Measurements from ENCODE around the gene HDGF. TPM values are rescaled to one million over a fixed set of nuclear protein-coding genes. Genes with fewer than 3 reads are reported as not detected.

Gene HDGF
- total RNA-seq, 4 donors from 2014 or later, result 210 to 233 (median 222) TPM

DNA sequence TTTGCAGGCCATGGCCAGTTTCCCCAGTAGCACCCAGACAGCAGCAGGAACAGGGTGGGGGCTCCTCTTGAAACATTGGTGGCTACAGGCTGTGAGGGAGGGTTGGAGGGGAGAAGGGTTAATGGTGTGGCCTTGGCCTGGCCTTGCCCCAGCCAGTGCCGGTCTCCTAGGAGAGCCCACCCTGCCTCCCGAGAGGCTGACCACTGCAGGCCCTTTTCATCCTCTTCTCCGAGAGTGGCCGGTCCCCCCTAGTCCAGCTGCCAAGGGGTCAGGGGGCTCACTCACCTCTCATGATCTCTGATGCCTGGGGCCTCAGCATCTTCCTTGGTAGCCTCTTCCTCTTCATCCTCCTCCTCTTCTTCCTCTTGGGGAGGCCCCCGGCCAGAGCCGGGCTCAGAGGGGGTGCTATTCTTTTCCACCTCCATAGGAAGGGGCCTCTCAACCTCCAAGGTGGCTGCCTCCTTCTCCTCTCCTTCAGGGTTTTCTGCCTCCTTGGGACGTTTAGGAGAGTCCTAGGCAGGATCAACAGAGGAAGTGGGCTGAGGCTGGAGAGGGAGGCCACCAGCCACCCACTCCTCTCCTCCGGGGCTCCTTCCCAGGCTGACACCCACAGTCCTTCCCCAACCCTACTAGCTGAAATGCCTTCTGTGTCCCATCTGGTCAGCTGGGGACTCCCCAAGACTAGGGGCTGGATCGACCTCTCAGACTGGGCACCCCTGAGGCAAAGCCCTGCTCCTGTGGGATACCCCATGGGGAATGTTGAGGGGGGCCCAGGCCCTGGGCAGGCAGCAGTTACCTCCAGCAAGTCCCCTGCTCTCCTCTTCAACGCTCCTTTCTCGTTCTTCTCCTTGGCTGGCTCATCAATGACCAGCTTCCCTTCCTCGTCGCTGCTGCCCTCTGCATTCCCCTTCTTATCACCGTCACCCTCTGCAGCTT is 7.8 kb downstream of the HDGF start:
- H3K4me3 ChIP-seq (ENCODE audit: low read depth, poor library complexity, severe bottlenecking), result no peak overlapping the region
- TF ChIP-seq, protein P1, sequence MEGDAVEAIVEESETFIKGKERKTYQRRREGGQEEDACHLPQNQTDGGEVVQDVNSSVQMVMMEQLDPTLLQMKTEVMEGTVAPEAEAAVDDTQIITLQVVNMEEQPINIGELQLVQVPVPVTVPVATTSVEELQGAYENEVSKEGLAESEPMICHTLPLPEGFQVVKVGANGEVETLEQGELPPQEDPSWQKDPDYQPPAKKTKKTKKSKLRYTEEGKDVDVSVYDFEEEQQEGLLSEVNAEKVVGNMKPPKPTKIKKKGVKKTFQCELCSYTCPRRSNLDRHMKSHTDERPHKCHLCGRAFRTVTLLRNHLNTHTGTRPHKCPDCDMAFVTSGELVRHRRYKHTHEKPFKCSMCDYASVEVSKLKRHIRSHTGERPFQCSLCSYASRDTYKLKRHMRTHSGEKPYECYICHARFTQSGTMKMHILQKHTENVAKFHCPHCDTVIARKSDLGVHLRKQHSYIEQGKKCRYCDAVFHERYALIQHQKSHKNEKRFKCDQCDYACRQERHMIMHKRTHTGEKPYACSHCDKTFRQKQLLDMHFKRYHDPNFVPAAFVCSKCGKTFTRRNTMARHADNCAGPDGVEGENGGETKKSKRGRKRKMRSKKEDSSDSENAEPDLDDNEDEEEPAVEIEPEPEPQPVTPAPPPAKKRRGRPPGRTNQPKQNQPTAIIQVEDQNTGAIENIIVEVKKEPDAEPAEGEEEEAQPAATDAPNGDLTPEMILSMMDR (IDR thresholded peaks at IDR 0.05), result no peak
- TF ChIP-seq POLR2A (IDR thresholded peaks at IDR 0.05), result no peak
- 82 to 84% methylated on average over 14 of the region's 14 CpGs for WGBS, 2 donors
- DNase-seq (ENCODE audit: low spot score in 2 of 2), result no peak
- intact Hi-C loops (cut with DNase I; ENCODE audit: low total_unique reads), result no loop called here

DNA sequence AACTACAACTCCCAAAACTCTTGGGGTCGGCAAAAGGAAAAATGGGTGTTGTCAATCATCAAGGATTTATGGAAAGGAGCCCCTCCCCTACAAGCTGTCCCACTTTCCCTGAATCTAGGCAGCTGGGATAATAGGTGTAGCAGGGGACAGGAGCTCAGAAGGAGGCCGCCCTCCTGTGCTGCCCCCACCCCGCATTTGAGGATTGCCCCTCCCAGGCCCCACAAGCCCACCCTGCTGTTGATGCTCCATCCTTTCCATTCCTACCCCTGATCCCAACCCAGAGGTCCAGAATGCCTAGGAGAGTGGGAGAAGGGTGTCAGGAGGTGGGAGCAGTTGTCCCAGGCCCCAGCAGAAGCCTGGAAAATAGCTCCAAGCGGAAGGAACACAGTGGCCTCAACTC is 8.7 kb downstream of the HDGF start:
- intact Hi-C loops (cut with DNase I; ENCODE audit: low total_unique reads), result no loop called here
- no peak for DNase-seq (ENCODE audit: low spot score in 2 of 2)
- 91 to 92% methylated on average over 4 of the region's 4 CpGs for WGBS, 2 donors
- H3K4me3 ChIP-seq (ENCODE audit: low read depth, poor library complexity, severe bottlenecking), result no peak overlapping the region
- TF ChIP-seq, protein P1 (IDR thresholded peaks at IDR 0.05), result no peak
- TF ChIP-seq POLR2A (IDR thresholded peaks at IDR 0.05), result no peak

GRCh38 chr1:156742017-156742416 is 9.5 kb downstream of the HDGF start:
- intact Hi-C loops (cut with DNase I; ENCODE audit: low total_unique reads), result no loop called here
- 72 to 82% methylated on average over 3 of the region's 3 CpGs for WGBS, 2 donors
- TF ChIP-seq POLR2A (IDR thresholded peaks at IDR 0.05), result no peak
- TF ChIP-seq, protein P1 (IDR thresholded peaks at IDR 0.05), result no peak
- H3K4me3 ChIP-seq (ENCODE audit: low read depth, poor library complexity, severe bottlenecking), result no peak overlapping the region
- no peak for DNase-seq (ENCODE audit: low spot score in 2 of 2)

DNA sequence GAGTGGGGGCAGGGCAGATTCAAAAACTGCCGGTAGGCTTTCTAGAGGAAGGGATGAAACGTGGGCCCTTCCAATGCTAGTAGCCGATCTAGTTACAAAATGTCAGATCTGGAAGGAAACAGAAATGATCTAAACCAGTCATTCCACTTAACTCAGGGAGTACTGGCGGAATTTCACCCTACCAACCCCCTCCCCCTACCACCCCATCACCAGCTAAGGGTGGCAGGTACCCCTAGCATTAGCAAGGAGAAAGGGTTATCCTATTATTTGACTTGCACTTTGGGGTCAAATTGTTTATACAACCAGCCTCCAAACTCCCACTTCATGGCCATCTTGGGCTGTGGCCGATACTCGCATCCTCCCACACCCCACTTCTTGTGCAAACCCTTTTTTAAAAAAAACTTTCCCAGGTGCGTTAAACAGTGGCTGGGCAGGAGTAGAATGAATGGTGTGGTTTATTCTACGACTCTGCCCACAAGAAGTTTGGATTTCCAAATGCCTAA is 9.9 kb downstream of the HDGF start:
- TF ChIP-seq, protein P1 (IDR thresholded peaks at IDR 0.05), result no peak
- no peak for TF ChIP-seq POLR2A (IDR thresholded peaks at IDR 0.05)
- 49 to 51% methylated on average over 8 of the region's 8 CpGs for WGBS, 2 donors
- no peak for DNase-seq (ENCODE audit: low spot score in 2 of 2)
- intact Hi-C loops (cut with DNase I; ENCODE audit: low total_unique reads), result no loop called here
- no peak overlapping the region for H3K4me3 ChIP-seq (ENCODE audit: low read depth, poor library complexity, severe bottlenecking)

DNA sequence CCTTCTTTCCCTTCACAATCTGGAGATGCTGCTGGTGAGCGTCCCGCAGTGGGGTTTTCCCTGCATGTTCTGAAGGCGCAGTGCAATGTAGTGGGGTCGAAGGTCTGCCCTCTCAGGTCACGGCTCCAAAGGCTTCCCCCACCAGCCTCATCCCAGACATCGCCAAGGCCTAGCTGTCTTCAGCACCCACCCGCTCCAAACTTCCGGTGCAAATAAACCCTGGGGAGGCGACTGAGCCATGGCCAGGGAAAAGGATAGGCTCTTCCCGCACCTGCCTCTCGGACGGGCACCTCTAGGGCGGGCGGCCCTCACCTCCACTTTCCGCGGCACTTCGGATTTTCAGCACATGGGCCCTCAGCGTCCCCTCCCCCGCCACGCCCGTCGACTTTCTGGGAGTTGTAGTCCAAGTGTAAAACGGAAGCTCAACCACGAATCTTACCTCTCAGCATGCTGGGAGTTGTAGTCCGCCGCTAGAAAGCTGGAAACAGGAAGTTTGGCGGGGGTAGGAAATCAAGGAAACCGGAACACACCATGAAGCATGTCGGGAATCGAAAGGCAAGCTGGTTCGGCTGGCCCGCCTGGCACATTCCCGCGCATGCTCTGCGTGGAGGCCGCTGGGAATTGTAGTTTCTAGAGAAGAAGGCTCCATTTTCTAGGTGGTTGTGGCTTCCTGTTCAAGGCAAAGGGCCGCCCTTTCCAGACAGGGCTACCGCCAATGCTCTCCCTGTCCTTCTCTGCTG is 10.6 kb downstream of the HDGF start, which contains the start of gene MRPL24:
TSS of gene MRPL24 (minus strand) at position 348 of the 740 bp plus-strand sequence. CDS start 2,384 bp downstream, outside the sequence.
- TF ChIP-seq, protein P1 (IDR thresholded peaks at IDR 0.05), result no peak
- no peak for TF ChIP-seq POLR2A (IDR thresholded peaks at IDR 0.05)
- intact Hi-C loops (cut with DNase I; ENCODE audit: low total_unique reads), result no loop called here
- 0% methylated on average over 38 of the region's 38 CpGs for WGBS, 2 donors
- peak; percentile 99 for DNase-seq (ENCODE audit: low spot score in 2 of 2)
- peak within 1 kb of the TSS; percentile 67 for H3K4me3 ChIP-seq (ENCODE audit: low read depth, poor library complexity, severe bottlenecking)

Measured in lower leg skin (tissue), 4 donors.